ENCODE data around the gene CELF4. TPM values are rescaled to one million over a fixed set of nuclear protein-coding genes. Genes with fewer than 3 reads are reported as not detected.

Gene CELF4
- total RNA-seq, 2 donors from 2014 or later = not detected

- no peak for ATAC-seq
- Mint-ChIP-seq H3K4me3 (no peak overlapping the region), H3K36me3 (ENCODE audit: low read depth) (no peaks in the 10 kb centered on the region), H3K27ac (no peak overlapping the region), H3K27me3 (peaks cover 22% of the 10 kb centered on the region), H3K4me1 (no peaks in the 10 kb centered on the region)
- no peak for DNase-seq
- no peaks in the 10 kb centered on the region for H3K9me3 ChIP-seq (ENCODE audit: control insufficient read depth, low read length, poor library complexity, severe bottlenecking)
Observed at GRCh38 chr18:37435996-37436395, 129.6 kb downstream of the CELF4 start.

- peaks cover 15% of the 10 kb centered on the region for H3K27me3 Mint-ChIP-seq
- DNase-seq (no peak), ATAC-seq (no peak)
- no peaks in the 10 kb centered on the region for H3K36me3 Mint-ChIP-seq (ENCODE audit: low read depth)
- H3K27ac Mint-ChIP-seq = no peak overlapping the region
- no peaks in the 10 kb centered on the region for H3K4me1 Mint-ChIP-seq
- no peaks in the 10 kb centered on the region for H3K9me3 ChIP-seq (ENCODE audit: control insufficient read depth, low read length, poor library complexity, severe bottlenecking)
- H3K4me3 Mint-ChIP-seq = no peak overlapping the region
Observed at GRCh38 chr18:37435150-37435867, 130.3 kb downstream of the CELF4 start.

- H3K4me1 Mint-ChIP-seq = no peaks in the 10 kb centered on the region
Observed at GRCh38 chr18:37434161-37434860, 131.3 kb downstream of the CELF4 start.

GRCh38 chr18:37432436-37433195 is 133.0 kb downstream of the CELF4 start:
- no peaks in the 10 kb centered on the region for H3K4me1 Mint-ChIP-seq
- H3K9me3 ChIP-seq (ENCODE audit: control insufficient read depth, low read length, poor library complexity, severe bottlenecking) = no peaks in the 10 kb centered on the region
- ATAC-seq = no peak
- peaks cover 13% of the 10 kb centered on the region for H3K27me3 Mint-ChIP-seq
- H3K27ac Mint-ChIP-seq = no peak overlapping the region
- H3K36me3 Mint-ChIP-seq (ENCODE audit: low read depth) = no peaks in the 10 kb centered on the region
- no peak overlapping the region for H3K4me3 Mint-ChIP-seq
- DNase-seq = no peak

More at GRCh38 chr18:37434161-37434860, 131.3 kb downstream of the CELF4 start:
- Mint-ChIP-seq H3K4me3 (no peak overlapping the region), H3K27ac (no peak overlapping the region), H3K27me3 (peaks cover 13% of the 10 kb centered on the region), H3K36me3 (ENCODE audit: low read depth) (no peaks in the 10 kb centered on the region)
- DNase-seq (no peak), ATAC-seq (no peak)
- no peaks in the 10 kb centered on the region for H3K9me3 ChIP-seq (ENCODE audit: control insufficient read depth, low read length, poor library complexity, severe bottlenecking)

- H3K4me3 Mint-ChIP-seq = no peak overlapping the region
- no peaks in the 10 kb centered on the region for H3K4me1 Mint-ChIP-seq
- no peaks in the 10 kb centered on the region for H3K9me3 ChIP-seq (ENCODE audit: control insufficient read depth, low read length, poor library complexity, severe bottlenecking)
- ATAC-seq = no peak
- H3K27ac Mint-ChIP-seq = no peak overlapping the region
- peaks cover 3% of the 10 kb centered on the region for H3K27me3 Mint-ChIP-seq
- H3K36me3 Mint-ChIP-seq (ENCODE audit: low read depth) = no peaks in the 10 kb centered on the region
- no peak for DNase-seq
Observed at GRCh38 chr18:37430357-37431076, 135.1 kb downstream of the CELF4 start.

GRCh38 chr18:37429791-37430190 is 135.8 kb downstream of the CELF4 start:
- Mint-ChIP-seq H3K27me3 (peaks cover 6% of the 10 kb centered on the region), H3K36me3 (ENCODE audit: low read depth) (no peaks in the 10 kb centered on the region), H3K4me1 (no peaks in the 10 kb centered on the region), H3K4me3 (no peak overlapping the region), H3K27ac (no peak overlapping the region)
- DNase-seq = no peak
- H3K9me3 ChIP-seq (ENCODE audit: control insufficient read depth, low read length, poor library complexity, severe bottlenecking) = no peaks in the 10 kb centered on the region
- ATAC-seq = no peak

- H3K4me1 Mint-ChIP-seq = no peaks in the 10 kb centered on the region
- no peak overlapping the region for H3K27ac Mint-ChIP-seq
- no peaks in the 10 kb centered on the region for H3K36me3 Mint-ChIP-seq (ENCODE audit: low read depth)
- H3K9me3 ChIP-seq (ENCODE audit: control insufficient read depth, low read length, poor library complexity, severe bottlenecking) = no peaks in the 10 kb centered on the region
- DNase-seq (no peak), ATAC-seq (no peak)
- no peak overlapping the region for H3K4me3 Mint-ChIP-seq
- peaks cover 8% of the 10 kb centered on the region for H3K27me3 Mint-ChIP-seq
Observed at GRCh38 chr18:37428288-37428974, 137.2 kb downstream of the CELF4 start.

- no peak for ATAC-seq
- no peak overlapping the region for H3K27ac Mint-ChIP-seq
- H3K27me3 Mint-ChIP-seq = peaks cover 17% of the 10 kb centered on the region
- no peak for DNase-seq
- H3K4me3 Mint-ChIP-seq = no peak overlapping the region
- H3K4me1 Mint-ChIP-seq = no peaks in the 10 kb centered on the region
- no peaks in the 10 kb centered on the region for H3K9me3 ChIP-seq (ENCODE audit: control insufficient read depth, low read length, poor library complexity, severe bottlenecking)
- no peaks in the 10 kb centered on the region for H3K36me3 Mint-ChIP-seq (ENCODE audit: low read depth)
Observed at GRCh38 chr18:37426586-37426985, 139.0 kb downstream of the CELF4 start.

- no peaks in the 10 kb centered on the region for H3K9me3 ChIP-seq (ENCODE audit: control insufficient read depth, low read length, poor library complexity, severe bottlenecking)
- H3K4me1 Mint-ChIP-seq = no peaks in the 10 kb centered on the region
Observed at GRCh38 chr18:37425222-37425621, 140.4 kb downstream of the CELF4 start.

GRCh38 chr18:37424507-37424906 is 141.1 kb downstream of the CELF4 start:
- no peaks in the 10 kb centered on the region for H3K9me3 ChIP-seq (ENCODE audit: control insufficient read depth, low read length, poor library complexity, severe bottlenecking)
- no peak overlapping the region for H3K27ac Mint-ChIP-seq
- DNase-seq = no peak
- H3K36me3 Mint-ChIP-seq (ENCODE audit: low read depth) = no peaks in the 10 kb centered on the region
- peaks cover 28% of the 10 kb centered on the region for H3K27me3 Mint-ChIP-seq
- H3K4me3 Mint-ChIP-seq = no peak overlapping the region
- H3K4me1 Mint-ChIP-seq = no peaks in the 10 kb centered on the region
- no peak for ATAC-seq

More at GRCh38 chr18:37425222-37425621, 140.4 kb downstream of the CELF4 start:
- Mint-ChIP-seq H3K27me3 (peaks cover 26% of the 10 kb centered on the region), H3K27ac (no peak overlapping the region), H3K36me3 (ENCODE audit: low read depth) (no peaks in the 10 kb centered on the region), H3K4me3 (no peak overlapping the region)
- no peak for ATAC-seq
- no peak for DNase-seq

GRCh38 chr18:37422596-37422995 is 143.0 kb downstream of the CELF4 start:
- no peak for ATAC-seq
- Mint-ChIP-seq H3K27me3 (peaks cover 32% of the 10 kb centered on the region), H3K4me3 (no peak overlapping the region)

GRCh38 chr18:37422116-37422515 is 143.5 kb downstream of the CELF4 start:
- Mint-ChIP-seq H3K36me3 (ENCODE audit: low read depth) (no peaks in the 10 kb centered on the region), H3K4me3 (no peak overlapping the region), H3K27me3 (peaks cover 32% of the 10 kb centered on the region), H3K4me1 (no peaks in the 10 kb centered on the region), H3K27ac (no peak overlapping the region)
- H3K9me3 ChIP-seq (ENCODE audit: control insufficient read depth, low read length, poor library complexity, severe bottlenecking) = no peaks in the 10 kb centered on the region
- DNase-seq (no peak), ATAC-seq (no peak)

More at GRCh38 chr18:37422596-37422995, 143.0 kb downstream of the CELF4 start:
- H3K4me1 Mint-ChIP-seq = no peaks in the 10 kb centered on the region
- H3K27ac Mint-ChIP-seq = no peak overlapping the region
- H3K36me3 Mint-ChIP-seq (ENCODE audit: low read depth) = no peaks in the 10 kb centered on the region
- no peaks in the 10 kb centered on the region for H3K9me3 ChIP-seq (ENCODE audit: control insufficient read depth, low read length, poor library complexity, severe bottlenecking)
- no peak for DNase-seq

Measured in T-helper 17 cell (primary cell).